Measurements from ENCODE around the gene ZNF507. TPM values are rescaled to one million over a fixed set of nuclear protein-coding genes. Genes with fewer than 3 reads are reported as not detected.

Gene ZNF507
- total RNA-seq, 4 donors from 2014 or later, result 12.6 to 19.1 (median 17.9) TPM

- Histone ChIP-seq H3K27ac (replicated peaks in 1 of 4) (no peak overlapping the region), H3K4me1 (no peaks in the 10 kb centered on the region), H3K36me3 (no peaks in the 10 kb centered on the region), H3K4me3 (no peak overlapping the region), H3K9me3 (peaks cover 0 to 13% (median 6%) of the 10 kb centered on the region in 4 donors), H3K27me3 (peaks cover 0 to 33% (median 0%) of the 10 kb centered on the region in 4 donors)
- intact Hi-C loops (cut with DNase I), result no loop called here
- TF ChIP-seq CTCF (IDR thresholded peaks at IDR 0.05) (no peak), POLR2A (IDR thresholded peaks at IDR 0.05; ENCODE audit: low read depth) (no peak), EP300 (IDR thresholded peaks at IDR 0.05) (no peak), POLR2AphosphoS5 (IDR thresholded peaks at IDR 0.05) (no peak)
- 92% methylated on average over 5 of the region's 5 CpGs for WGBS
- DNase-seq (ENCODE audit: extremely low spot score), result peak; percentile 60
Measured at GRCh38 chr19:32307591-32307990, 37.8 kb upstream of the ZNF507 start.

- Histone ChIP-seq H3K36me3 (no peaks in the 10 kb centered on the region), H3K27me3 (peaks cover 0 to 35% (median 0%) of the 10 kb centered on the region in 4 donors), H3K4me1 (no peaks in the 10 kb centered on the region), H3K27ac (replicated peaks in 1 of 4) (no peak overlapping the region), H3K9me3 (peaks cover 0 to 6% (median 0%) of the 10 kb centered on the region in 4 donors), H3K4me3 (no peak overlapping the region)
- intact Hi-C loops (cut with DNase I), result no loop called here
- peak; percentile 50 for DNase-seq (ENCODE audit: extremely low spot score)
- TF ChIP-seq POLR2A (IDR thresholded peaks at IDR 0.05; ENCODE audit: low read depth), result no peak
- no peak for TF ChIP-seq CTCF (IDR thresholded peaks at IDR 0.05)
- WGBS, result 84% methylated on average over 4 of the region's 8 CpGs
Measured at GRCh38 chr19:32308431-32309077, 36.9 kb upstream of the ZNF507 start.

GRCh38 chr19:32309711-32310390, 35.6 kb upstream of the ZNF507 start:
- DNase-seq (ENCODE audit: extremely low spot score), result peak; percentile 55
- 63% methylated on average over 15 of the region's 29 CpGs for WGBS
- H3K27me3 ChIP-seq, result peaks cover 0 to 35% (median 0%) of the 10 kb centered on the region in 4 donors

GRCh38 chr19:32311371-32311770, 34.0 kb upstream of the ZNF507 start:
- H3K4me3 ChIP-seq, result no peak overlapping the region
- 90% methylated on average over 10 of the region's 10 CpGs for WGBS
- TF ChIP-seq CTCF (IDR thresholded peaks at IDR 0.05) (no peak), EP300 (IDR thresholded peaks at IDR 0.05) (no peak), POLR2A (IDR thresholded peaks at IDR 0.05; ENCODE audit: low read depth) (no peak), POLR2AphosphoS5 (IDR thresholded peaks at IDR 0.05) (no peak)
- peaks cover 0 to 35% (median 0%) of the 10 kb centered on the region in 4 donors for H3K27me3 ChIP-seq
- H3K4me1 ChIP-seq, result no peaks in the 10 kb centered on the region
- H3K9me3 ChIP-seq, result no peaks in the 10 kb centered on the region
- intact Hi-C loops (cut with DNase I), result no loop called here
- no peak overlapping the region for H3K27ac ChIP-seq (replicated peaks in 1 of 4)
- no peaks in the 10 kb centered on the region for H3K36me3 ChIP-seq
- peak; percentile 79 for DNase-seq (ENCODE audit: extremely low spot score)

More at GRCh38 chr19:32309711-32310390, 35.6 kb upstream of the ZNF507 start:
- H3K36me3 ChIP-seq, result no peaks in the 10 kb centered on the region
- intact Hi-C loops (cut with DNase I), result no loop called here
- H3K4me3 ChIP-seq, result no peak overlapping the region
- no peak for TF ChIP-seq POLR2AphosphoS5 (IDR thresholded peaks at IDR 0.05)
- TF ChIP-seq CTCF (IDR thresholded peaks at IDR 0.05), result no peak
- TF ChIP-seq POLR2A (IDR thresholded peaks at IDR 0.05; ENCODE audit: low read depth), result no peak
- no peak for TF ChIP-seq EP300 (IDR thresholded peaks at IDR 0.05)
- no peak overlapping the region for H3K27ac ChIP-seq (replicated peaks in 1 of 4)
- H3K4me1 ChIP-seq, result no peaks in the 10 kb centered on the region
- H3K9me3 ChIP-seq, result no peaks in the 10 kb centered on the region

Measured in esophagus muscularis mucosa (tissue), 4 donors.